Ovary (tissue), 3 donors: Measurements from ENCODE around the gene BLOC1S4.

Source experiments
- EP300 ChIP-seq: sonication (generic); formaldehyde crosslinking; IDR thresholded peaks from one replicate; pipeline ENCODE4 v1.6.1; 2017; ENCODE audit warnings: antibody characterized with exemption
- POLR2A ChIP-seq: fragments of 450-650 bp; IDR thresholded peaks from one replicate; pipeline ENCODE4 v1.6.1; 2017; ENCODE audit warnings: antibody characterized with exemption, mild to moderate bottlenecking, moderate library complexity
- TF ChIP-seq, protein P1 (sequence below), 3 donors: fragments of 450-650 bp in 2 of 3; fragments of 200-600 bp in 1 of 3; IDR thresholded peaks; one replicate each; pipeline versions ENCODE4 v1.5.1 to v1.8.0; 2016 to 2022; ENCODE audit warnings: antibody characterized with exemption in 3 of 3, mild to moderate bottlenecking in 1 of 3
- donor health status: DM: no; HTN: no; CAD: no.

DNA sequence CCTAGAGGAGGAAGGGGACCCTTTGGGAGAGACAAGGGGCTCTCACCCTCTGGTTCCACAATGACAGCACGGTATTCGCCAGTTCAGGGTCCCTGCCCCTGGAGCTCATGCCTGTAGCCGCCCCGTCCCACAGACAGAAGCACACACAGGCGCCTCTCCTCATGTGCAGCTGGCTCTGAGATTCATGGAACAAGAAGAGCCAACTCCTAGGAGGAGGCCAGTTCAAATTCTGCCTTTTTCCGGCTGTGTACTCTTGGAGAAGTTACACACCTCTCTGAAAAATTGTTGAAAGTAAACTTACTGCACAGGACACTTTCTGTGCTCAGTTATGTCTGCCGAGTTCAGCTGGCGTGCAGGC lies 15.3 kb downstream of the BLOC1S4 start:
- TF ChIP-seq, protein P1, sequence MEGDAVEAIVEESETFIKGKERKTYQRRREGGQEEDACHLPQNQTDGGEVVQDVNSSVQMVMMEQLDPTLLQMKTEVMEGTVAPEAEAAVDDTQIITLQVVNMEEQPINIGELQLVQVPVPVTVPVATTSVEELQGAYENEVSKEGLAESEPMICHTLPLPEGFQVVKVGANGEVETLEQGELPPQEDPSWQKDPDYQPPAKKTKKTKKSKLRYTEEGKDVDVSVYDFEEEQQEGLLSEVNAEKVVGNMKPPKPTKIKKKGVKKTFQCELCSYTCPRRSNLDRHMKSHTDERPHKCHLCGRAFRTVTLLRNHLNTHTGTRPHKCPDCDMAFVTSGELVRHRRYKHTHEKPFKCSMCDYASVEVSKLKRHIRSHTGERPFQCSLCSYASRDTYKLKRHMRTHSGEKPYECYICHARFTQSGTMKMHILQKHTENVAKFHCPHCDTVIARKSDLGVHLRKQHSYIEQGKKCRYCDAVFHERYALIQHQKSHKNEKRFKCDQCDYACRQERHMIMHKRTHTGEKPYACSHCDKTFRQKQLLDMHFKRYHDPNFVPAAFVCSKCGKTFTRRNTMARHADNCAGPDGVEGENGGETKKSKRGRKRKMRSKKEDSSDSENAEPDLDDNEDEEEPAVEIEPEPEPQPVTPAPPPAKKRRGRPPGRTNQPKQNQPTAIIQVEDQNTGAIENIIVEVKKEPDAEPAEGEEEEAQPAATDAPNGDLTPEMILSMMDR (IDR thresholded peaks at IDR 0.05), result no peak
- TF ChIP-seq POLR2A, result no peak
- TF ChIP-seq EP300, result no peak
